SKM-1 treated with dmso at 0.1 percent for 144 hours (cell line): ENCODE data around the gene ITPKC.

ENCODE experiments used
- DNase-seq: peaks from one replicate; lab custom pipeline; 2025; ENCODE audit not compliant: unreplicated experiment; lab: John Stamatoyannopoulos, UW

Gene ITPKC

DNA sequence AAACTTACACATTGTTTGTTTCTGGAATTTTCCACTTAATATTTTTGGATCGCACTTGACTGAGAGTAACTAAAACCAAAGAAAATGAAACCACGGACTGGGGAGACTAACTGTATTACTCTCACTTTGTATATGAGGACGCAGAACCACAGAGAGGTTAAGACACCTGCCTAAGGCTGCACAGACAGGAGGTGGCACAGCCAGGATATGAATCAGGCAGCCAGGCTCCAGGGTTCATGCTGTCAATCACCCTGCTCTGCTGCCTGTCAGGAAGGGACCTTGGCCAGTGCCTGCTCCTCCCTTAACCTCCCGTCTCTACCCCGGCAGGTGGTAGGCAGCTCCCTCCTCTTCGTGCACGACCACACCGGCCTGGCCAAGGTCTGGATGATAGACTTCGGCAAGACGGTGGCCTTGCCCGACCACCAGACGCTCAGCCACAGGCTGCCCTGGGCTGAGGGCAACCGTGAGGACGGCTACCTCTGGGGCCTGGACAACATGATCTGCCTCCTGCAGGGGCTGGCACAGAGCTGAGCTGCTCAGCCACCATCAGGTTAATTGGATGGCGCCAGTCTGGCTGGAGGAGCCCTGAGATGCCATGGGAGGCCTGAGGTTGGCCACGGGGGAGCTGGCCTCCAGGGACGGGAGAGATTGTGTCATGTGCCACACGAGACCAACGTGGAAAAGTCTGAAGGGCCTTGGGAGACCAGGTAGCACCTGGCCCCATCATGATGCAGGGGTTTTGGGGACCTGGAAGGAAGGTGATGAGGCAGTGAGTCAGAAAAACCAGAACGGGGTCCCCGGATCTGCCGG is 22.3 kb downstream of the ITPKC start:
- no peak for DNase-seq

DNA sequence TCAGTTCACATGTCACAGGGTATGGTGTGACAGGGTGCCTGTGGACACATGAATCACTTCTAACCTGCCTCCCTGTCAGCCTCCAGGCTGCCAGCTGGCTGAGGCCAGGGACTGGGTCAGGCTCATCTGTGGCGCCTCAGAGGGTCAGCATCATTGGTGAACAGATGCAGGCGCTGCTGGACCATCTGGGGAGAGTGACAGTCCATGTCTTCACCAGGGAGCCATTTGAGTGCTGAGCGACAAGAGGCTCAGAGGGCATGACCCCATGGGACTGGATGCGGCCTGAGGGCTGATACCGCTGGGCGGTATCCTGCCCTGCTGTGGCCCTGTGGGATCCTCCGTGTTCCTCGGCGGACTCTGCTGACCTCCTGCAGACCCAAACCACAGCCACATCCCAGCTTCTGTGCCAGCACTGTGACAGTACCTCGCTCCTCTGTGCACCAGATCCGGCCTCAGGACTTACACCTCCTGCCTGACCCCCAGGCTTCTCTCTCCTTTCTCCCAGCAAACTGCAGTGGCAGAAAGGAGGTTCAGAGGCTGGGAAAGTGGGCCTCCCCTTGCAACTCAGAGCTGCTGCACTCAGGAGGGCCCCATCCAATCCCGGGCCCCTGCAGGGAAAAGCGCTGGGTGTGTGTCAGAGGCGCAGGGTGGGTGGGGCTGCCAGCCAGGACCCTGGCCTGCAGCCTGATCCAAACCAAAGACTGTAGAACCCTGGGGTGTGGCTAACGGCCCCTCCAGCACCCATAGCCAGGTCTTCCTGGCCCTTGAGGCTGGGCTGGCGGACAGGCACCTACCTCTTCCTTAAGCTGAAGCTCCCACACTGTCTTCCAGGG is 23.2 kb downstream of the ITPKC start:
- DNase-seq = no peak

DNA sequence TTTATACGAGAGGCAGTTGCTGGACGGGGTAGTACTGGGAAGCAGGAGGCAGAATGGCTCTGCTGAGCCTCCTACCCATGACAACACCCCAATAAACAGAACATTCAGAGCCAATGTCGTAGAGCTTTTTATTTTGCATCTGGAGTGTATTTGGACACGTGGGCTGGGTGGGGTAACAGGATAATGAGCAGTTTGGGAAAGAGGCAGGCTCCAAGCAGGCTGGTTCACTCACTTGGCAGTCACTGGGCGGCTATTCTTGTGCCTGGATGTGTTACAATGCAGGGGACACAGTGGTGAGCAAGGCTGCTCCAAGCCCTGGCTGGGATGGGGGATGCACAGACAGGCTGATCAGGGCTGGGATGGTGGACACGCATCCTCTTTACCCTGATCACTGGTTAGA is 23.8 kb downstream of the ITPKC start:
- no peak for DNase-seq

DNA sequence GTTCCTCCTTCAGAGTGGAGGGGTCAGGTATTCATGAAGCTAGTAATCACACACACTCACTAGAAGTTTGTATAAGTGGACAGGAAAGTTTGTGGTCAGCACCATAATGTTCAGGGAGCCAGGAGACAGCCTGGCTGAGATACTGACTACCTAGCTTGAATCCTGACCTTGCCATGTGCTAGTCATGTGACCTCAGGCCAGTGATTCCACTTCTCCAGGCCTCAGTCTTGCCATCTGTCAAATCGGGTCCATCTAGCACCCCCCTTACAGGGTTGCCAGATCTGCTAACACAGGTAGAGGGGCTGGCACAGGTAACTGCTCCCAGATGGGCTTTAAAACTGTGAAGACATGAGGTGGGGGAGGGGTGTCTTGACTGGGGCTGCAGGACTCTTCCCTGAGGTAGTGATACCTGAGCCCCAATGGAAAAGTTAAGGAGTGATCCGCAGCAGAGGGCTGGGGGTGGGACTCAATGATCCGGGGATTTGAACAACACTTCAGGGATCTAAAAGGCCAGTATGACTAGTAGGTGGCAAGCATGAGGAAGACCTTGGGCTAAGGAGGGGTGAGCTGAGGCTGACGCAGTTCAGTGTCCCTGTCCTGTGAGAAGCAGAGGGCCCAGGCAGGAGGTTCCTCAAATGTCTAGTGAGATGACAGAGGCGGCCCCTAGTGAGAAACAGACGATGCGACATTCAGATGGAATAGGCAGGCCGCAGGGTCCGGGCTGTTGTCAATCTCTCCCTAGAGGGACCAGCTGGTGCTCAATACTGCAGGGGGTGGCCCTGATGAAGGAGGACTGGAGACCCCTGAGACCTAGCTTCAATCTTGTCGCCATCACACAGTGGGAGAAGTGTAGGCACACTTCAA is 24.8 kb downstream of the ITPKC start:
- DNase-seq = no peak

DNA sequence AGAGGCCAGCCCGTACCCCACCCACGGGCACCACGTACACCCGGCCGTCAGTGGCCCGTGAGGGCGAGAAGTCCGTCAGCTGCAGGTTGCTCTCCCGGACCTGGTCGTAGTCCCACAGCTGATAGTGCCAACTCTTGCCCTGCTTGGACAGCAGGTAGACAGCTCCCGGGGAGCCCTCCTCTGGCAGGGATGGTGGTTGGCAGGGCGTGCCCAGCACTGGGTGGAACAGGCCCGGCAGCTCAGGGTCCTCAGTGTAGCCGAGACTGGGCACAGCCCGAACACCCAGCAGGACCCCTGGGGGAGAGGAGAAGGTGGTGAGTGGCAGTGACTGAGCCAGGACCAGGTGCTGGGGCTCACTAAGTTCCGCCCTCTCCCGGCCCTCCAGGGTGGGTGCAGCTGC is 25.6 kb downstream of the ITPKC start:
- DNase-seq = no peak

DNA sequence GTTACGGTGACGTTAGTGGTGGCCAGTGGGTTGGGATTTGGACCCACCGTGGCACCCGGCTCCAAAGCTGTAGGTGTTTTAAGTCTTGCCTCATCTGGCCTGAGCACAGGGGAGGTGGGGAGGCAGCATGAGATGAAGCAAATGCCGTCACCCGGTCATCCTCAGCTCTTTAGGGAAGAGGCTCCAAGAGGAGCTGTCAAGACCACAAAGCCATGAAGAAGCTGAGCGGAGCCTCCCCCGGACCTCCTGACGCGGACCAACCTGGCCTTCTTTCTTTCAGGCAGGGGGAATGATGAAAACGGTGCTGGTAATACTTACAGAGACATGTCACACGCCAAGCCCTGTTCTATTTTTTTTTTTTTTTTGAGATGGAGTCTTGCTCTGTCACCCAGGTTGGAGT is 26.0 kb downstream of the ITPKC start:
- DNase-seq = no peak

DNA sequence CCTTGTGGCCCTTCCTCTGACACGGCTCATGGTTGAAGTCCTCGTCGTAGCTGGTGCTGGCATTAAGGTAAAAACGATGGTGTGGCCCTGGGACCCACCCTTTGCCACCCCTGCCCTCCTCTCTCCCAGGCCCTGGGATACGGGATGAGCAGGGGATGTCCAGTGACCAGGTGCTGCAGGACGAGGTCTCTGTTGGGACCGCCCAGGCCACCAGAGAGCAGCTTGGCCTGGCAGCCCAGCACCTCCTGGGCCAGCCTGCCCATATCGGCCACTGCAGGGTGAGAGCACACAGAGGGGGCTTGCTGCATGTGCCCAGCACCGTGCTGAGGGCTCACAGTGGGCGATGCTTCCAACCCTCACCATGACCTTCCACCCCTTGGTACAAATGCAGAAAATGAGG is 27.0 kb downstream of the ITPKC start:
- DNase-seq = no peak

DNA sequence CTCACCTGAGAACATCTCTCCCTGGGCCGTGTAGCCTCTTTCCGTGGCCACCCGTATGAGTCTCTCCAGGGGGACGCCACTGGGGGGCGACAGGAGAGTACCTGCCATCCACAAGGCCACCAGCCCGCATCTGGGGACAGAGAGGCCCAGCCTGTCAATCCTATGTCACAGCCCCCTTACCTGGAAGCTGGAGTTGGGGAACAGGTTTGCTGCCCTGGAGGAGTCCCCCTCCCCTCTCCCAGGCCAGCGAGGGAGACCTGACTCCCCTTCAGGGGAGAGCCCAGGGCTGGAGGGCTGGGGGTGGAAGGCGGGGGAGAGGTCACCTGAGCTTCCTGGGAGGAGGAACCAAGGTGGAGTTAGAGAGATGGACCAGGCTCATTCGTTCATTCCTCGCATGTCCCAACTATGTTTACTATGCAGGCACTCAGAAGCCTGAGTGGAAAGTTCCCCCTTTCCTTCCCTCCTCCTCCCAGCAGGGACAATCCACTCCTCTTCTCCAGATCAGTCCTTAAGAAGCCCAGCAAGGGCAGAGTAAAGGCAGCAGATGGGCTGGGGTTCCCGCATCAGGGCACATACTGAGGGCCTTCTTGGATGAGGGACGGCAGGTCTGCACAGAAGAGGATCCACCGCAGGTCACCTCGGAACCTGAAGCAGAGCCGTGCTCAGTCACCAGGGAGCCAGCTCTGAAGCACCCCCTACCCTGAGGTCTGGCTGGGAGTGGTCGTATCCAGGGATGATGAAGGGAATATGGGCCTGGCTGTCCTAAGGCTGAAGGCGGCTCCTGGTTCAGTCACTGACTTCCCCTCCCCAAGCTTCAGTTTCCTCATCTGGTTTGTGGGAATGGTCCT is 27.9 kb downstream of the ITPKC start:
- no peak for DNase-seq

DNA sequence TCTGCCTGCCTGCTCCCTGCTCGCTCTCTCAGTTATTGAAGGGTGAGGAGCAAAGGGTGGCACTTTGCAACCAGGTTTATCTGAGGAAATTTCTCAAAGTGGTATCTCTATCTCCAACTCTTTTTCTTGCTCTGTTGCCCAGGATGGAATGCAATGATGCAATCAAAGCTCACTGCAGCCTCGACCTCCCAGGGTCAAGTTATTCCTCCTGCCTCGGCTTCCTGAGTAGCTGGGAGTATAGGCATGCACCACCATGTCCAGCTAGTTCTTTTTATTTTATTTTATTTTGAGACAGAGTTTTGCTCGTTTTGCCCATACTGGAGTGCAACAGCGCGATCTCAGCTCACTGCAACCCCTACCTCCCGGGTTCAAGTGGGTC is 28.5 kb downstream of the ITPKC start:
- DNase-seq = no peak

DNA sequence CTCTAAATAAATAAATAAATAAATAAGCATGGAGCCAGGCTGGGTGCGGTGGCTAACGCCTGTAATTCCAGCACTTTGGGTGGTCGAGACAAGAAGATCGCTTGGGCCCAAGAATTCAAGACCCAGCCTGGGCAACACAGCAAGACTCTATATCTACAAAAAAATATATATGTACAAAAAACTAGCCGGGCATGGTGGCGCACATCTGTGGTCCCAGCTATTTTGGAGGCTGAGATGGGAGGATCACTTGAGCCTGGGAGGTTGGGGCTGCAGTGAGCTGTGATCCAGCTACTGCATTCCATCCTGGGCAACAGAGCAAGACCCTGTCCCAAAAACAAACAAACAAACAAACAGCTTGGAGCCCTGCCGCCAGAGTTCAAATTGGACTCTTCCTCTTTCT is 30.6 kb downstream of the ITPKC start:
- no peak for DNase-seq

DNA sequence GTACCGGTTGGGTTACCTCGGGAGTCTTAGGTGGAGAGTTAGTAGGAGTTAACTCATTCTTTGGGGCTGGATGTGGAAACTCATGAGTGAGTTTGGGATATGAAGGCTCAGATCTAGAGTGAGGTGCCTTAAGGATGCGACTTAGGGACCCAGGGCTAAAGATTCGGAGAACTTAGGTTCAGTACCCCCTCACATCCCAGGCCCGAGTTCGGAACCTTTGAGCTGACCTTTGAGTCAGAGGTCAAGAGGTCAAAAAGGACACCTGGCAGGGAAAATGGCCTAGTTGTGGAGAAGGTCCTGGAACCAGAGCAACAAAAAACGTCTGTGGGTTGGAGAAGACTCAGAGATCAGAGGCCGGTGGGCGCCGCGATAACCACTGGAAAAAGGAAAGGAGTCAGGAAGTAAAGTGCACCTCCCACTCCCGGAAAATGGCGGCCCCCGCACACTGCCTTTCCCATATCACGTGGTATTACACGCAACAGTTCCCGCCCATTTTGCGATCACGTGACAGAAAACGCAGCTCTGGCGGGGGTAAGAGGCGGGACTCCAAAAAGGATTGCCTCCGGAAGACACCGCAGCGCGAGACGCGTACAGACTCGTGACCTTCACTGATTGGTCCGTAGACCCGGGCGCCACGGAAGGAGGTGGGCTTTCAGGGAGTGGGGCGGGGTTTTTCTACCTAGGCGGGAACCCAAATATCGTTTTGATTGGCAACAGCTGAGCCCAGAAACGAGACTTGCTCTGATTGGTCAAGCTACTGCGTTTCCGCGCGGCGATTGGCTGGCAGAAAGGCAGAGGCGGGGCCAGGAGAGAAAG is 33.4 kb downstream of the ITPKC start, which contains the start of gene ACTMAP:
Gene ACTMAP (minus strand): TSS at position 420 of the 816 bp plus-strand sequence. CDS start 674 bp downstream, outside the sequence.
- DNase-seq = peak; percentile 99

DNA sequence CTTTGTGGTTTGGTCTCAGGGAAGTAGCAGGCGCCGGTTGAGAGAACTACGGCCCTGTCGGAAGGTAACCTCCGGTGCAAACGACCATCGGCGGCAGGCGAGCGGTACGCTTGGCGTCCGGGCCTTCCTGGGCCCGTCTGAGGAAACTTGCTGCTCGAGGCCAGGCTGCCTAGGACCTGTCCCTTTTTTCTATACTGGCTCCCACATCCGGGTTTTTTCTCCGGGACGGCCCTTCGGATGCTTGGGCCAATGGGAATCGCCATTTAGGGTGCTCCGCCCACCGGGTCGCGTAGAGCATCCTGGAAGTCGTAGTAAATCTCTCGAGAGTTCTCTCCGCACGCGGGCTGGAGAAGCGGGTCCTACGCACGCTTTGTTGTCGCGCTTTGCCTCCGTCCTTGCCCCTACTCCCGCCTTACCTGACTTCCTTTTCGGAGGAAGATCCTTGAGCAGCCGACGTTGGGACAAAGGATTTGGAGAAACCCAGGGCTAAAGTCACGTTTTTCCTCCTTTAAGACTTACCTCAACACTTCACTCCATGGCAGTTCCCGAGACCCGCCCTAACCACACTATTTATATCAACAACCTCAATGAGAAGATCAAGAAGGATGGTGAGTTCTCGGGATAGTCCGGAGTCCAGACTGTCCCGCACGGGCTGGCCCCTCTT is 34.1 kb downstream of the ITPKC start, which contains the start of gene SNRPA:
Gene SNRPA (plus strand): TSS at position 330 of the 664 bp plus-strand sequence. CDS start 206 bp downstream, at position 536.
- peak; percentile 94 for DNase-seq

DNA sequence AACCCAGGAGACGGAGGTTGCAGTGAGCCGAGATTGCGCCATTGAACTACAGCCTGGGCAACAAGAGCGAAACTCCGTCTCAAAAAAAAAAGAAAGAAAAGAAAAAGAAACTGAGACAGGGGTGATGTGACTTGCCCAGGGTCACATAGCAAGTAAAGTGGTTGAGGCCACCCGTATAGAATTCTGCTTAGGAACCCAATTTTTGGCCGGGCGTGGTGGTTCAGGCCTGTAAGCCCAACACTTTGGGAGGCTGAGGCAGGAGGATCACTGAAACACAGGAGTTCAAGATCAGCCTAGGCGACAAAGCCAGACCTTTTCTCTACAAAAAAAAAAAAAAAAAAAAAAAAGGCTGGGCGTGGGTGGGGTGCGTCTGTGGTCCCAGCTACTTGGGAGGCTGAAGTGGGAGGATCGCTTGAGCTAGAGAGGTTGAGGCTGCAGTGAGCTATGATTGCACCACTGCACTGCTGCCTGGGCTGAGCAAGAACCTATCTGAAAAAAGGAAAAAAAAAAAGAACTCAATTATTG is 35.4 kb downstream of the ITPKC start:
- DNase-seq = no peak

DNA sequence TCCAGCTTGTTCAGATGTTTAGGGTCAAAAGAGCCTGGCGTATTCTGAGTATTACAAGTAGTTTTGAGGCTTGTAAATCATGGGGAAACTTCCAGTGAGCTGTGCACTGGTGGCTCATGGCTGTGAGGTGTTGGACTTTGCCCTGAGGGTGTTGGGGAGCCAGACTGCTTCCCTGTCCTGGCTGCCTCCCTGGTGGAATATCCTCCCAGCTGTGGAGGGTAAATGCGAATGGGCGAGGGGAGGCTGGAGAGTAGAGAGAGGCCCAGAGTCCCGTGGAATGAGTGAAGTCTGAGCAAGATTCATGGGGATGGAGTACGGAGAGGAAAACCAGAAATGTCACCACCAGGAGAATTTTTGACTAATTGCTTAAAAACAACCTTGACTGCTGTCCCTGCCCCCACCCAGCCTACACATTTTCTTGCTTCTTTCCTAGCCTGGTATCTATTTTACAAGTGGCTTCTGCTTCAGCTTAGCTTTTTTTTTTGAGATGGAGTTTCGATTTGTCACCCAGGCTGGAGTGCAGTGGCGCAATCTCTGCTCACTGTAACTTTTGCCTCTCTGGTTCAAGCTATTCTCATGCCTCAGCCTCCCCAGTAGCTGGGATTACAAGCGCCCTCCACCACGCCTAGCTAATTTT is 37.8 kb downstream of the ITPKC start:
- no peak for DNase-seq

DNA sequence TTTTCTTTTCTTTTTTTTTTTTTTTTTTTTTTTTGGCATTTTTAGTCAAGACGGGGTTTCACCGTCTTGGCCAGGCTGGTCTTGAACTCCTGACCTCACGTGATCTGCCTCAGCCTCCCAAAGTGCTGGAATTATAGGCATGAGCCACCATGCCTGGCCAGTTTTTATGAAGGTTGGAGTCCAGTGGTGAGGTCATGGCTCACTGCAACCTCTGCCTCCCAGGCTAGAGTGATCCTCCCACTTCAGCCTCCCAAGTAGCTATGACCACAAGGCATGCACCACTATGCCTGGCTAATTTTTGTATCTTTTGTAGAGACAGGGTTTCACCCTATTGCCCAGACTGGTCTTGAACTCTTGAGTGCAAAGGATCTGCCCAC is 38.3 kb downstream of the ITPKC start:
- DNase-seq = no peak

DNA sequence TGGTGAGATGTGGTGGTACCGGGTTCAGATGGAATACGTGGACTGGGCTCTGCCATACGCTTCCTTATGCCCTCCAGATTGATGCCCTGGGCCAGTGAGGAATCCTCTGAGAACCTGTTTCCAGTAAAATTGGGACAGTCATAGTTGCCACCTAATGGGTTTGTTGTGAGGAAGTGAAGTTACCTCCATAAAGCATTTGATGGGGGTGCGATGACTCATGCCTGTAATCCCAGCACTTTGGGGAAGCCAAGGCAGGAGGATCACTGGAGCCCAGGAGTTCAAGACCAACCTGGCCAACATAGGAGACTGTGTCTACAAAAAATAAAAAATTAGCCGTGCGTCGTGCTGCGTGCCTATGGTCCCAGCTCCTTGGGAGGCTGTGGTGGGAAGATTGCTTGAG is 38.9 kb downstream of the ITPKC start:
- no peak for DNase-seq

DNA sequence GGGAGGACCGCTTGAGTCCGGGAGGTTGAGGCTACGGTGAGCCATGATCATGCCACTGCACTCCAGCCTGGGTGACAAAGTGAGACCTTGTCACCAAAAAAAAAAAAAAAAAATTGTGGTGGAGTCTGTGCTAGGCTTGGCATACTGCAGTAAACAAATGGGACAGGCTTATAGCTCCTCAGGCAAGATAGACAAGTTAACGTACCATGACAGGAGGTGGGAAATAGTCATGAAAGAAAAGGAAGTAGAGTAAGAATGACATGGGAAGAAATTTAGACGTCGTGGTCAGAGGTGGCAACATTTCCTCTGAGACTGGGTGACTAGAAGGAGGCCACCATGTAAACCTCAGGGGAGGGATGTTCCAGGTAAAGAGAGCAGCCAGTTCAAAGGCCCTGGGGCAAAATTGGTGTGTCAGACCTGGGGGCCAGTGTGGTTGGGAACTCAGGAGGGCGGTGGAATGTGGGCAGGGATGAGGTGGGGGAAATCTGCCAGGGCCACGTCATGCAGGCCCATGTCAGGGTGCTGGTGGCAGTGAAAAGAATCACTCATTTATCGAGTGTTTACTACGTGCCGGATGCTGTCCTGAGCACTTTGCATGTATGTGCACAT is 39.7 kb downstream of the ITPKC start:
- no peak for DNase-seq

DNA sequence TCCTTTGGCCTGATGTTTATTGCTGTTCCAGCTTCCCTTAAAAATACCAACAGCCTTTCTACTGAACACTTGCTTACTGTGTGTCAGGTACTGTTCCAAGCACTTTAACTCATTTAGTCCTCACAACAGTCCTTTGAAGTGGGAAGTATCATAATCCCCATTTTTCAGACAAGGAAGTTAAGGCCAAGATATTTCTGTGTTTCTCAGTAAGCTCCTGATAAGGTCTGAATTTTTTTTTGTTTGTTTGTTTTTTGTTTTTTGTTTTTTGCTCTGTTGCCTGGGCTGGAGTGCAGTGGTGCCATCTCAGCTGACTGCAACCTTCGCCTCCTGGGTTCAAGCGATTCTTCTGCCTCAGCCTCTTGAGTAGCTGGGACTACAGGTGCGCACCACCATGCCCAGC is 41.6 kb downstream of the ITPKC start:
- no peak for DNase-seq
